Measurements from ENCODE around the gene SP140L.

GRCh38 chr2:230329946-230330605 lies 3.1 kb downstream of the SP140L start:
- TF ChIP-seq SIN3A (IDR thresholded peaks at IDR 0.05; ENCODE audit: borderline replicate concordance, insufficient read depth, low read length) (no peak), POLR2AphosphoS5 (IDR thresholded peaks at IDR 0.05; ENCODE audit: low read depth, low read length) (no peak), TAF1 (IDR thresholded peaks at IDR 0.05; ENCODE audit: borderline replicate concordance, insufficient read depth, low read length) (no peak), REST (IDR thresholded peaks at IDR 0.05; ENCODE audit: insufficient read depth in 1 of 2, low read depth in 2 of 2, low read length in 2 of 2) (no peak)

All from PFSK-1 (cell line).